ENCODE measurements around the gene POU2F2.
"Not testable (repeated sequence)": the region's sequence is repeated elsewhere in the genome, so short reads cannot be mapped to it uniquely, and the experiment has no call there.

Gene POU2F2

DNA sequence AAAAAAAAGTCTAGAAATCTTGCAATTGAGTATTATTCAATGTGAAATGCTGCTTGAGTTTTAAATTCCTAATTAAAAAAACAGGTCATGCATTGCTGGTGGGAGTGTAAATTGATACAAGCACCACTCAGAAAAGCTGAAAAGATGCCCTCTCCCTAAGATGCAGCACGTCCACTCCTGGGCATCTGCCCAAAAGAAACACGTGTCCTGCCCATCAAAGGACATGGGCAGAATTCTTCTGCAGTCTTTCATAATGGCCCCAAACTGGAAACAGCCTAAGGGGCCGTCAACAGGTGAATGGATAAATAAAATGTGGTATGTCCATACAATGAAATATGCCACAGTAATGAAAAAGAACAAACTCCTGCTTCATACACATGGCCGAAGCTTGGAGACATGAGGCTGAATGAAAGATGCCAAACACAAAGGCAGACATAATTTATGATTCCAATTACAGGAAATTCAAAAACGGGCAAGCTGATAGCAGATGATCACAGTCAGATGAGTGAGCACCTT is 7.8 kb downstream of the POU2F2 start:
- no peak for DNase-seq (ENCODE audit: low read depth)

DNA sequence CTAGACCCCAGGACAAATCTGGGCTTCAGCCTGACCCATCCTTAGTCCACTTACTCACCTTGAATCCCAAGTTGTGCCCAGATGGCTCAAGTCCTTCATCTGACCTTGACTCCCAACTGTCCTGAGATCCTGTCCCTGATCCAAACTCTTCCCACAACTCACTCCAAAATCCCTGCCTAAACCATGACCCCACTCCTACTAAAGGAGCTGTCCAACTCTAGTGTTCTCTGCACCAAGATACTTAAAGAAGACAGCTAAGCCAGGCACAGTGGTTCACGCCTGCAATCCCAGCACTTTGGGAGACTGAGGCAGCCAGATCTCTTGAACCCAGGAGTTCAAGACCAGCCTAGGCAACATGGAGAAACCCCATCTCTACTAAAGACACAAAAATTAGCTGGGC is 8.5 kb downstream of the POU2F2 start:
- DNase-seq (ENCODE audit: low read depth) = no peak

DNA sequence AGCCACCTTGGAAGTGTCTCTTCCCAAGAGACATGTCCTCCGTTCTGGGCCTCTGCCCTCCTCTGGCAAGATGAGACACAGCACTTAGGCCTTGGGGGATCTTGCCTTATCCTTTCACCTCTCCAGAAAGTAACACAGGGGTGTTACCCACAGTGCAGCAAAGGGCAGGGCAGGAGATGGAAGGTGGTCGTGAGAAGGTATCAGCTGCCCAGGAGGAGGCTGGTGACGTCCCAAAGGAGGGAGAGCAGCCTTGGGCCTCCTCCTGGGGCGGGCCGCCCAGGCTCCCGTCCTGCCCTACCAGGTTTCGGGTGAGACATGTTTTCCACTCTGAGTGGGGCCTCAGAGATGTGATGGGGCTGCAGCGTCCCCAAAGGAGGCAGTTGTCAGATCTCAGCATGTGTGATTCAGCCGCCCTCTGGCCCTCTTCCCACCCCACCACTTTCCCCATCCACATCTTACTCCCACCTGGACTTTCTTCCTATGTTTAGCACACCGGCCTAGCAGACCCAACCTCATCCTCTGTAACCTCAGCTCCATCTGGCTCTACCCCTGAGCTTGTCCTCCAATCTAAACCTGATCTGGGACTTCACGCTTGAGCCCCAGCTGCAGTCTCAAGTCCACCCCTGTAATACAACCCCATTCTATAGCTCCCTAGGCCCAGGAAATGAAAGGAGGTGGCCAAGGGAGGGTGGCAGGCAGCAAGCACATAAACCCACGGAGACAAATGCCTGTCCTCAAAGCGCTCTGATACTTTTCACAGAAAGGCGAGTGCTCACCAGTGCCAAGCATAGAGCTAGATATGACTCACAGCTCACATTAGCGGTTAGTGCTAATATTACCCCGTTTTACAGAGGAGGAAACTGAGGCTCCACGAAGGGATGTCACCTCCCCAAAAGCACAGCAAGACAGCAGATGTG is 9.3 kb downstream of the POU2F2 start:
- peak; percentile 62 for DNase-seq (ENCODE audit: low read depth)

- DNase-seq (ENCODE audit: low read depth) = peak; percentile 79
Measured at GRCh38 chr19:42121656-42122069, 10.6 kb downstream of the POU2F2 start.

GRCh38 chr19:42121036-42121621 is 11.1 kb downstream of the POU2F2 start:
- no peak for DNase-seq (ENCODE audit: low read depth)

DNA sequence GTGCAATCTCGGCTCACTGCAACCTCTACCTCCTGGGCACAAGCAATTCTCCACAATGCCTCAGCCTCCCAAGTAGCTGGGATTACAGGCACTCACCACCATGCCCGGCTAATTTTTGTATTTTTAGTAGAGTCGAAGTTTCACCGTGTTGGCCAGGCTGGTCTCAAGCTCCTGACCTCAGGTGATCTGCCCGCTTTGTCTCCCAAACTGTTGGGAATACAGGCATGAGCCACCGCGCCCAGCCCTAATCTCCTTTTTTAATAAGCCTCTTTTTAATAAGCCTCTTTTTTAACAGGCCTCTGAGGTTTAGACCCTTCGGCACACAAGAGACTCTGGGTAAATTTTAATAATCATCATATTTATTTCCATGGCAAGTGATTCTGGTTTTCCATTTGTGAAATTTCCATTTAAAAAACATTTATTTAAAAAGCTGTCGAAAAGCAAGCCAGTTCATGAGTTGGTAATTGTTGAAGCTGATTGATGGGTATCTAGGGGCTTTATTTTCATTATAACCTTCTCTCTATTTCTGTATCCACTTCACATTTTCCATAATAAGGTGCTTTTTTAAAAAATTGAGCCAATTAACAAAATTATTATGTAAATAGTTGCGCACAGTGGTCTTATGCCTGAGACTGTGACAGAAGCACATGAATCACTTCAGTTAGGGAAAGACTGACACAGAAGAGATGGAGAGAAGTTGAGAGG is 11.8 kb downstream of the POU2F2 start:
- DNase-seq (ENCODE audit: low read depth) = no peak

DNA sequence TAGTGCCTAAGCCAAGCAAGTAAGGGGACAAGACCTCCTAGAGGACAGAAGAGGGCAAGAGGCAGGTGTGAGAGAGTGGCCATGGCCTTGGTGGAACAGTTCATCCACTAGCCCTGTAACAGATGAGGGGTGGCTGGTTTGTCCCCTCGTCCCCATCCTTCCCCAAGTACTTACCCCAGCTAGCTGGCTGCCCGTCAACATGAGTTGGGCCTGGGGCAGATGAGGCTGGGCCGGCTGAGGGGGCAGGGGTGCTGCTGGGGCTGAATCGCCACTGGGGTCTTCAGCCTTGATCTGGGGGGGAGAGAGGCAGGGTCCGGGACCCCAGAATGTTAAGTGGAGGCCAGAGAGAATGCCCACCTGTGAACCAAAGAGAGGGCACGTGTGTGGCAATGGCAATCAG is 15.2 kb downstream of the POU2F2 start:
- DNase-seq (ENCODE audit: low read depth) = no peak

GRCh38 chr19:42116308-42117075 is 15.8 kb downstream of the POU2F2 start:
- DNase-seq (ENCODE audit: low read depth) = no peak

- DNase-seq (ENCODE audit: low read depth) = no peak
Measured at GRCh38 chr19:42115705-42116104, 16.5 kb downstream of the POU2F2 start.

- DNase-seq (ENCODE audit: low read depth) = no peak
Measured at GRCh38 chr19:42115219-42115618, 17.0 kb downstream of the POU2F2 start.

DNA sequence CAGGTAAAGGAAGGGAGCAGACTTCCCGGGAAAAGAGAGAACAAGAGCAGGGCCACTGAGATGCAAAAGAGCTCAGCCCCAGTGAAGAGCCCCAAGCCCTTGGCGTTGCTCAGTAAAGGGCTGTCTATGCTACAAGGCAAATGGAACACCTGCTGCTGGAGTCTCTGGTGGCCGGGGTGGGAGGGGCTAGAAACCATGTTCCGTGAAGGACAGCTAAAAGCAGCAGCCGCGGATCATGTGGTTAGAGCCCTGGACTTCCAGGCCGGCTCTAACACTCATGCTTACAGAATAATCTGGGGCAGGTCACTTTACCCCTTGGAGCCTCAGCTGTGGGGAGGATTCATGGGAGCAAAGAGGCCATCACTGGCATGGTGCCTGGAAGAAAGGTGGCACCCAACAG is 17.8 kb downstream of the POU2F2 start:
- no peak for DNase-seq (ENCODE audit: low read depth)

GRCh38 chr19:42113641-42114348 is 18.5 kb downstream of the POU2F2 start:
- no peak for DNase-seq (ENCODE audit: low read depth)

GRCh38 chr19:42111811-42112210 is 20.4 kb downstream of the POU2F2 start:
- no peak for DNase-seq (ENCODE audit: low read depth)

GRCh38 chr19:42111384-42111783 is 20.9 kb downstream of the POU2F2 start:
- no peak for DNase-seq (ENCODE audit: low read depth)

DNA sequence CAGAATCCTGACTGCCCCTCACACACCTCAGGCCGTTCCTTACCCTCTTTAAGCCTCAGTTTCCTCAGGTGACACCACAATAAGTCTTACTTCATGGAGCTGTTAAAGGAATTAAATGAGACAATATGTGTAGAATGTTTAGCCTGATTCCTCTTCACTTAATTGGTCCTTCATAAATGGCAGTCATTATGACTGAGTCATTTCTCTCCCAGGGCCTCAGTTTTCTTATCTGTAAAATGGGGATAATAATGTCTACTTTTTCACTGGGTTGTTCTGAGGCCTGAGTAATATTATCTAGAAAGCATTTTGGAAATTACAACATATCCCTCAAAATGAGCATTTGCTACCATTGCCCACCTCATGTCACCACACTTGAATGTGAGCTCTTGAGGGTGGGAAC is 21.6 kb downstream of the POU2F2 start:
- DNase-seq (ENCODE audit: low read depth) = no peak

DNA sequence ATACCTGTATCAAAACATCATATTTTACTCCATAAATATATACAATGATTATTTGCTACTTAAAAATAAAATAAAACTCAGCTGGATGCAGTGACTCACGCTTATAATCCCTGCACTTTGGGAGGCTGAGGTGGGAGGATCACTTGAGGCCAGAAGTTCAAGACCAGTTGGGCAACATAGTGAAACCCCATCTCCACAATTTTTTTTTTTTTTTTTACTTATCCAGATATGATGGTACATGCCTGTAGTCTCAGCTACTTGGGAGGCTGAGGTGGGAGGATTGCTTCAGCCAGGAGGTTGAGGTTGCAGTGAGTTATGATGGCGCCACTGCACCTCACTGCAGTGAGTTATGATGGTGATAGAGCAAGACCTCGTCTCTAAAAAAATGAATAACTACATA is 22.4 kb downstream of the POU2F2 start:
- no peak for DNase-seq (ENCODE audit: low read depth)

DNA sequence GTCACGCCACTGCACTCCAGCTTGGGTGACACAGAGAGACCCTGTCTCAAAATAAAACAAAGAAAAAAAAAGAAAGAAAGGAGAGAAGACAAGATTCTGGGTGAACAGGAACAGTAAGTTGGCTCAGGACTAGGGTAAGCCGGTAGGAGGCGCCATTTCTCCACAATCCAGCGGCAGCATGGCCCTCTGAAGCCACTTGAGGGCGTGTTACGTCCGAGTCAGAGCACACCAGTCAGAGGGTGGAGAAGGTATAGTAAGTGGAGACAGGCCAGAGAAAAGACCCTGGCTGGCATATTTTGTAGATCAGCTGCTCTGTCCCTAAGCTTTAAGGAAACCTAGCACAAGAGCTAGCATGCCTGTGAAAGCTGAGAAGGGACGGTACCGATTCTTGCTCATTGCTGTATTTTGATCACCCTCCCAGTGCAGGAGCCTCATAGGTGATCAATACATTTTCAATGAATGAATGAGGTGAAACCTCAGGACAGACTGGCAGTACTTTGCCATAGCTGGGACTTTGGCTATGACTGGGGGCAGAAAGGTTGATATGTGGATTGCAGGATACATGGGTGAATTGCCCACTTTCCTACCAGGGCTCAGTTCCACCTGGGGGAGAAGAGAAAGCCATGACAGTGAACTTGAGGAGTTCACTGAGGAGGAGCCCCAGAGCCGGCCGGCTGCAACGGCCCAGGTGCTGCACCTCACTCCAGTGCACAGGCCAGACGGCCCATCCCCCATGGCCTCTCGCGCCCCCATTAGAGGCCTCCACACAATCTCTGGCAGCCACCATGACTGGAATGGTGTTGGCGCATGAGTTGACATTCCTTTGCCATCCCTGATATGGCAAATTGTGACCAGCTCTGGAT is 23.5 kb downstream of the POU2F2 start:
- DNase-seq (ENCODE audit: low read depth) = peak; percentile 81

DNA sequence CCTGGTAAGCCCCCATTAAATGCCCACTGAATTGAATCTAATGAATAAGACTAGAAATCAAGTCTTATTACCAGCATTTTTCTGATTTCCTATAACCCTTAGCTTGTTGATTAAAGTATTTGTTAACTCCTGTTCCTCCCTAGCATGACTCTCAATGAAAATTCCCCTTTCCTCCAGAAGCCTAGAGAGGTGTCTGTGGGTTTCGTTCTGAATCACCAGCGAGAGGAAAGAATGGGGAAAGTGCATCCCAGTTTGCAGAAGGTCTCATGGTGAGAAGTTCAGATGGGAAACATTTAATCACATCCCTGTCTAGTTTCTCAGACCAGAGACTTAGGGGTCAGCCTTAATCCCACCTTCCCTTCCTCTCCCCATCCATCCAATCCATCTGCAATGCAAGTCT is 26.9 kb downstream of the POU2F2 start:
- no peak for DNase-seq (ENCODE audit: low read depth)

- no peak for DNase-seq (ENCODE audit: low read depth)
Measured at GRCh38 chr19:42102877-42103276, 29.4 kb downstream of the POU2F2 start.

- not testable (repeated sequence) for DNase-seq (ENCODE audit: low read depth)
Measured at GRCh38 chr19:42100241-42100640, 32.0 kb downstream of the POU2F2 start.

Measured in activated T-helper 9 cell treated with anti-CD3 and anti-CD28 coated beads, Interleukin-2, amount 50 U/mL, for 16 hours (primary cell).